Endometrial microvascular endothelial cells (primary cell): ENCODE results near the gene ZBED1. TPM values are rescaled to one million over a fixed set of nuclear protein-coding genes. Genes with fewer than 3 reads are reported as not detected.

Experiments
- in situ Hi-C: cut with HindIII; loops from 2 replicates; pipeline ENCODE4 v1.10.0; 2017; ENCODE audit warnings: low sequenced_read_pairs, low pct_unique_long_range_greater_than_20kb; ENCODE audit errors: inconsistent ontology term
- total RNA-seq: library from RNA; depleted of rRNA; stranded (reverse); fragments of >200 nt; gene quantifications from one replicate; pipeline ENCODE4 v1.2.3, GENCODE V29; 2015; ENCODE audit errors: inconsistent ontology term

The ZBED1 gene
- total RNA-seq, 1 donor from 2014 or later: 46.9 TPM

- in situ Hi-C loops: no loop called here
Measured at GRCh38 chrX:2501559-2502102, 855 bp upstream of the ZBED1 start.

GRCh38 chrX:2500091-2500802 is 529 bp downstream of the ZBED1 start:
- in situ Hi-C loops: no loop called here

- in situ Hi-C loops: no loop called here
Measured at GRCh38 chrX:2499507-2499906, 1.3 kb downstream of the ZBED1 start.

- in situ Hi-C loops: no loop called here
Measured at GRCh38 chrX:2498781-2499302, 1.9 kb downstream of the ZBED1 start.

- in situ Hi-C loops: no loop called here
Measured at GRCh38 chrX:2497961-2498780, 2.6 kb downstream of the ZBED1 start.

- in situ Hi-C loops: no loop called here
Measured at GRCh38 chrX:2495595-2495994, 5.2 kb downstream of the ZBED1 start.

- in situ Hi-C loops: no loop called here
Measured at GRCh38 chrX:2492531-2493218, 8.1 kb downstream of the ZBED1 start.

GRCh38 chrX:2490634-2491033 is 10.1 kb downstream of the ZBED1 start:
- in situ Hi-C loops: no loop called here

GRCh38 chrX:2489446-2490445 is 11.0 kb downstream of the ZBED1 start:
- in situ Hi-C loops: no loop called here

- in situ Hi-C loops: no loop called here
Measured at GRCh38 chrX:2488621-2489285, 12.0 kb downstream of the ZBED1 start.

GRCh38 chrX:2487366-2487765 is 13.4 kb downstream of the ZBED1 start:
- in situ Hi-C loops: no loop called here

GRCh38 chrX:2486476-2487133 is 14.2 kb downstream of the ZBED1 start:
- in situ Hi-C loops: no loop called here

GRCh38 chrX:2485789-2486345 is 14.9 kb downstream of the ZBED1 start:
- in situ Hi-C loops: no loop called here

GRCh38 chrX:2484721-2485648 is 15.8 kb downstream of the ZBED1 start:
- in situ Hi-C loops: no loop called here

- in situ Hi-C loops: no loop called here
Measured at GRCh38 chrX:2484256-2484655, 16.5 kb downstream of the ZBED1 start.
